Measurements from ENCODE around the gene MAP3K4. TPM values are rescaled to one million over a fixed set of nuclear protein-coding genes. Genes with fewer than 3 reads are reported as not detected.

The MAP3K4 gene
- total and polyA plus RNA-seq, 2 of the 8 experiments (the other 6 are each of a cell fraction or from before 2014, with no cell fraction given) = 16.6 to 51.6 TPM

- Histone ChIP-seq H3K23ac (ENCODE audit: insufficient read length) (no peak overlapping the region), H2BK5ac (ENCODE audit: low read depth, low read length) (no peak overlapping the region), H3K23me2 (ENCODE audit: low read depth, low read length) (no peaks in the 10 kb centered on the region), H4K5ac (ENCODE audit: insufficient read length, low read depth, low read length) (no peak overlapping the region), H2AK5ac (ENCODE audit: low read depth, low read length) (no peak overlapping the region), H3K14ac (ENCODE audit: insufficient read length) (no peak overlapping the region), H3K9me3 (ENCODE audit: insufficient read depth in 2 of 2, low read depth in 1 of 2, low read length in 1 of 2) (peaks cover 3 to 9% of the 10 kb centered on the region in 2 experiments; a peak in 3 of 4 replicates), H3K79me1 (ENCODE audit: low read depth, low read length) (no peaks in the 10 kb centered on the region; the same call in 1 of the 2 replicates), H3K4me3 (ENCODE audit: extremely low read depth in 1 of 4, insufficient read depth in 2 of 4, low read depth in 3 of 4, low read length in 4 of 4) (no peak overlapping the region), H3K4me2 (ENCODE audit: insufficient read depth in 1 of 2, low read depth in 2 of 2, low read length in 2 of 2) (no peak overlapping the region), H4K8ac (ENCODE audit: extremely low read depth, insufficient read depth, low read length) (no peak overlapping the region), H2AFZ (ENCODE audit: low read length) (no peak overlapping the region), H3K56ac (replicated peaks; ENCODE audit: insufficient read length, low read depth, low read length) (no peak overlapping the region), H2BK15ac (ENCODE audit: low read length) (no peak overlapping the region), H3K27me3 (replicated peaks in 1 of 4; ENCODE audit: control insufficient read depth in 3 of 4, extremely low read depth in 1 of 4, insufficient read depth in 3 of 4, low read length in 3 of 4) (no peaks in the 10 kb centered on the region), H3K27ac (ENCODE audit: low read depth, low read length) (no peak overlapping the region), H2BK12ac (ENCODE audit: low read depth, low read length) (no peak overlapping the region), H2BK20ac (ENCODE audit: low read length) (no peak overlapping the region), H3K79me2 (ENCODE audit: control insufficient read depth in 1 of 2, insufficient read depth in 2 of 2, low read length in 2 of 2) (no peaks in the 10 kb centered on the region), H4K20me1 (replicated peaks in 1 of 2; ENCODE audit: control insufficient read depth in 1 of 2, insufficient read depth in 2 of 2, low read length in 2 of 2) (peaks cover 2 to 7% of the 10 kb centered on the region in 2 experiments), H3K9ac (replicated peaks in 1 of 4; ENCODE audit: extremely low read depth in 1 of 4, low read depth in 3 of 4, low read length in 3 of 4) (no peak overlapping the region), H3K4ac (replicated peaks; ENCODE audit: insufficient read length, low read depth, low read length) (no peak overlapping the region), H2BK120ac (replicated peaks; ENCODE audit: low read depth, low read length) (no peak overlapping the region), H4K91ac (replicated peaks; ENCODE audit: insufficient read length, low read length) (no peak overlapping the region), H3K36me3 (ENCODE audit: control insufficient read depth in 2 of 4, insufficient read depth in 4 of 4, low read length in 3 of 4) (peaks cover 0 to 26% (median 9%) of the 10 kb centered on the region in 4 experiments; a peak in 6 of 8 replicates), H3K4me1 (replicated peaks in 1 of 4; ENCODE audit: control insufficient read depth in 3 of 4, insufficient read depth in 4 of 4, low read length in 3 of 4) (no peaks in the 10 kb centered on the region), H3K18ac (ENCODE audit: extremely low read depth, low read length) (no peak overlapping the region)
- CTCF ChIA-PET (ENCODE audit: partially characterized antibody) = interaction anchor here (0.7 to 5.8 kb wide), 10 partner anchors 14 to 220 kb away, joined by 3 to 40 read pairs (median 6); partner anchors contain the start of gene AGPAT4
- POLR2A ChIA-PET (ENCODE audit: partially characterized antibody) = no interaction called here
- FAIRE-seq (no peak), DNase-seq (ENCODE audit: low read depth in 1 of 2, low spot score in 2 of 2) (no peak)
- TF ChIP-seq CTCF (IDR thresholded peaks at IDR 0.05; ENCODE audit: control extremely low read depth in 1 of 3, insufficient read depth in 1 of 3, low read depth in 1 of 3, low read length in 3 of 3) (peak; percentile 38 to 51 (median 50); a peak in 3 of 4 replicates), RAD21 (IDR thresholded peaks at IDR 0.05 in 1 of 2, conservative IDR thresholded peaks at IDR 0.05 in 1 of 2; ENCODE audit: low read depth in 2 of 2, low read length in 2 of 2) (peak; percentile 68 to 72), RNF2 (IDR thresholded peaks at IDR 0.05; ENCODE audit: borderline replicate concordance, low read depth, low read length, missing control alignments, poor library complexity, severe bottlenecking) (no peak), CBX8 (IDR thresholded peaks at IDR 0.05; ENCODE audit: borderline replicate concordance, low read depth, low read length) (no peak)
- 94% methylated on average over 11 of the region's 18 CpGs; no CpG with 5 or more reads in 1 of the 2 experiments for WGBS, 2 experiments (ENCODE audit: extremely low coverage in 1 of 2, insufficient coverage in 1 of 2, insufficient read length in 1 of 2, insufficient replicate concordance in 2 of 2, low coverage in 1 of 2, low lambda C conversion rate in 2 of 2, missing lambda C conversion rate in 1 of 2)
Measured at GRCh38 chr6:161152907-161153662, 161.5 kb downstream of the MAP3K4 start.
